GM12874 (cell line): ENCODE measurements around the gene CAVIN1.

Experiments used
- CTCF ChIP-seq: IDR thresholded peaks from 2 replicates; pipeline ENCODE4 v1.5.1; 2011; ENCODE audit warnings: low read depth, mild to moderate bottlenecking, control low read depth, low read length, moderate library complexity; ENCODE audit not compliant: insufficient read depth

Gene CAVIN1

GRCh38 chr17:42422958-42423712 is at the start of gene CAVIN1:
TSS of gene CAVIN1 (minus strand) at chr17:42423256. CDS start at chr17:42423097, 159 bp downstream.
- TF ChIP-seq CTCF: no peak

- no peak for TF ChIP-seq CTCF
These were observed 44.8 kb upstream of the CAVIN1 start for GRCh38 chr17:42467889-42468288.

- TF ChIP-seq CTCF: no peak
These were observed 40.9 kb upstream of the CAVIN1 start for GRCh38 chr17:42463976-42464400.

- TF ChIP-seq CTCF: no peak
These were observed 37.3 kb upstream of the CAVIN1 start for GRCh38 chr17:42460371-42460770.

GRCh38 chr17:42459801-42460281 is 36.8 kb upstream of the CAVIN1 start:
- TF ChIP-seq CTCF: no peak

GRCh38 chr17:42459256-42459800 is 36.3 kb upstream of the CAVIN1 start:
- peak; percentile 58 for TF ChIP-seq CTCF

GRCh38 chr17:42458497-42459255 is 35.6 kb upstream of the CAVIN1 start, which contains the start of gene ATP6V0A1:
TSS of gene ATP6V0A1 (plus strand) at chr17:42458878. CDS start at chr17:42460895, 2,017 bp downstream.
- TF ChIP-seq CTCF: no peak
